Heart left ventricle (tissue), 16 donors: ENCODE data around the gene MRPS24. TPM values are rescaled to one million over a fixed set of nuclear protein-coding genes. Genes with fewer than 3 reads are reported as not detected.
"Not testable (repeated sequence)": the region's sequence is repeated elsewhere in the genome, so short reads cannot be mapped to it uniquely, and the experiment has no call there.

ENCODE experiments used
- ATAC-seq, 4 donors: fragments of 200-7000 bp; cut with Tn5 transposase; one replicate each; pipeline ENCODE4 v1.9.1; 2020 to 2022; ENCODE audit warnings: moderate library complexity in 4 of 4, mild to moderate bottlenecking in 3 of 4, moderate number of reproducible peaks in 1 of 4
- DNase-seq, 5 donors: peaks; one replicate each; pipeline ENCODE4 v3.0.0-alpha.2; 2020
- H3K27ac ChIP-seq, 12 donors: fragments of 200-600 bp; sonication (generic) in 4 of 12; one replicate each; pipeline versions ENCODE4 v1.5.0 to v1.8.0; 2016 to 2022; ENCODE audit warnings: mild to moderate bottlenecking in 2 of 12
- H3K27me3 ChIP-seq, 9 donors: fragments of 200-600 bp; sonication (generic) in 2 of 9; one replicate each; pipeline versions ENCODE4 v1.5.1 to v1.8.0; 2016 to 2022; ENCODE audit warnings: mild to moderate bottlenecking in 3 of 9
- H3K36me3 ChIP-seq, 9 donors: fragments of 200-600 bp; sonication (generic) in 2 of 9; one replicate each; pipeline versions ENCODE4 v1.5.0 to v1.8.0; 2018 to 2022; ENCODE audit warnings: mild to moderate bottlenecking in 2 of 9
- H3K4me1 ChIP-seq, 12 donors: fragments of 200-600 bp; sonication (generic) in 4 of 12; one replicate each; pipeline versions ENCODE4 v1.5.0 to v1.8.0; 2016 to 2022; ENCODE audit warnings: mild to moderate bottlenecking in 3 of 12
- H3K4me3 ChIP-seq, 12 donors: fragments of 200-600 bp; sonication (generic) in 4 of 12; one replicate each; pipeline versions ENCODE4 v1.5.0 to v1.8.0; 2017 to 2022; ENCODE audit warnings: mild to moderate bottlenecking in 9 of 12, moderate library complexity in 4 of 12
- H3K9me3 ChIP-seq, 12 donors: fragments of 200-600 bp; sonication (generic) in 4 of 12; one replicate each; pipeline versions ENCODE4 v1.5.0 to v1.8.0; 2016 to 2022; ENCODE audit warnings: mild to moderate bottlenecking in 1 of 12
- POLR2A ChIP-seq, 2 donors: fragments of 450-650 bp; IDR thresholded peaks; one replicate each; pipeline ENCODE4 v1.6.1; 2017; ENCODE audit warnings: antibody characterized with exemption in 2 of 2, mild to moderate bottlenecking in 2 of 2, moderate library complexity in 2 of 2
- WGBS, 4 donors: extraction: QIAGEN DNeasy Blood & Tissue Kit in 2 of 4; methylation state at CpG; one replicate each; pipeline versions ENCODE4 v1.1.5 to v1.1.7; 2013 to 2018; 5-methylcytosine and 5-hydroxymethylcytosine counted together
- intact Hi-C, 10 donors: fragments of 100-400 bp; cut with DNase I; formaldehyde crosslinking; loops; one replicate each; pipeline versions ENCODE4 v1.11.1 to v1.14.2; 2022
- polyA plus RNA-seq, 2 donors: library from polyadenylated mRNA; stranded (reverse); fragments of 200-250 nt; gene quantifications; one replicate each; pipeline ENCODE4 v1.2.3, GENCODE V29; 2013
- total RNA-seq, 9 donors: library from RNA; depleted of rRNA in 2 of 9; stranded (reverse); fragments of >200 nt in 2 of 9; fragmentation: NEBNext Ultra II Directional in 3 of 9; extraction: Animal tissue kit (Norgen Biotek cat#: 25700) in 3 of 9; gene quantifications; one replicate each; pipeline versions ENCODE4 v1.1.0 to v1.2.4, GENCODE V29; 2016 to 2023
- TF ChIP-seq, protein P1 (sequence below), 12 donors: fragments of 200-600 bp; sonication (generic) in 4 of 12; IDR thresholded peaks; one replicate each; pipeline versions ENCODE4 v1.5.0 to v1.8.0; 2018 to 2022; ENCODE audit warnings: antibody characterized with exemption in 12 of 12, mild to moderate bottlenecking in 5 of 12
- donor health status: ischemic (EF 13 %, LVEDD 7.1; RV severe dilation, severe dysfunction).
- donor health status: healthy with polysubstance abuse.
- donor health status: DM: no; HTN: yes; CAD: no.
- donor health status: DM: no; HTN: no; CAD: no.
- donor health status: ischemic (EF 25% LVEDD 6.9; RV normal size, moderate dysfunction).
- donor health status: ischemic (EF 25% LVEDD 5.7; RV mildly dilated, moderate dysfunction).
- donor health status: healthy.
- donor health status: DM: yes; HTN: yes; CAD: no.
- donor health status: ischemic (EF 35%, LVEDD 5.7; RV mildly dilated, moderate dysfunction).
- donor health status: nonischemic (EF 11% LVEDD 7.7; RV severe dilation, severe dysfunction).
- donor health status: DM: yes; HTN: yes; CAD: no.
- donor health status: PGD.
- donor health status: ischemic (EF 29% LVEDD 5.4; RV normal size, mild dysfunction).
- donor health status: nonischemic (EF 23%, LVEDD 6.1; RV moderate dilation, normal function).

Gene MRPS24
- total and polyA plus RNA-seq, 11 donors, result 118 to 284 (median 159) TPM

DNA sequence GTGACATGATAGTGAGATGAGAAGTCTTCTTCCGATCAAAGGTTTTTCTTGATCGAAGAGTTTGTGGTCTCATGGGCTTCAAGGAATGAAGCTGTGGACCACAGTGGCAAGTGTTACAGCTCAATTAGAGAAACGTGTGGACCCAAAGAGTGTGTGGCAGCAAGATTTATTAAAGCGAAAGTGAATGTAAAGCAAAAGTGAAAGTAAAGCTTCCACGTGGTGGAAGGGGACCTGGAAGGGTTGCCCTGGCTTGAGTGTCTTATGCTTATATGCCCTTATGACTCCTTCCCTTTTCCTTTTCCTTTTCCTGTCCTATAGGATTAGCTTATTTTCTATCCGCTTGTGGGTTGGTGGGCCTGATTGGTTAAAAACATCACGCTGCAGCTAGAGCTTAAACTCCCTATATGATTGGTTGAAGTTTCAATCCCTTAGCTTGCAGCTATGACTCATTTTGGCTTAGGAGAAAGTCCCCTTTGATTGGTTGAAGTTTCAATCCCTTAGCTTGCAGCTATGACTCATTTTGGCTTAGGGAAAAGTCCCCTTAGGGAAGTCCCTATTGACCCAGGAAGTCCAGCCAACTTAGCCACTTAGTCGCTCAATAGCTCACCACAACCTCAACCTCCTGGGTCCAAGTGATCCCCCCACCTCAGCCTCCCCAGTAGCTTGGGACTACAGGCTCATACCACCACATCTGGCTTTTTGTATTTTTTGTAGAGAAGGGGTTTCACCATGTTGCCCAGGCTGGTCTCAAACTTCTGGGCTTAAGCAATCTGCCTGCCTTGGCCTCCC is 34.7 kb downstream of the MRPS24 start:
- Histone ChIP-seq H3K36me3 (no peaks in the 10 kb centered on the region), H3K27ac (peak overlapping the region in 1 of 12 donors; percentile 46), H3K4me3 (peak overlapping the region in 9 of 12 donors; percentile 18 to 43 (median 35)), H3K4me1 (peaks cover 0 to 21% (median 0%) of the 10 kb centered on the region in 12 donors), H3K27me3 (peaks cover 0 to 5% (median 0%) of the 10 kb centered on the region in 9 donors), H3K9me3 (peaks cover 0 to 6% (median 0%) of the 10 kb centered on the region in 12 donors)
- WGBS, 4 donors, result 70 to 75% (median 73%) methylated on average over 8 of the region's 8 CpGs
- intact Hi-C loops, result loop anchor here (5.0 to 10.0 kb wide), 9 partner anchors 107 to 900 kb away; partner anchors contain the start of genes COA1 (in 8 of the 10), STK17A (in 4 of the 10), MRPL32 (in 1 of the 10) and PSMA2 (in 1 of the 10)
- TF ChIP-seq, protein P1, sequence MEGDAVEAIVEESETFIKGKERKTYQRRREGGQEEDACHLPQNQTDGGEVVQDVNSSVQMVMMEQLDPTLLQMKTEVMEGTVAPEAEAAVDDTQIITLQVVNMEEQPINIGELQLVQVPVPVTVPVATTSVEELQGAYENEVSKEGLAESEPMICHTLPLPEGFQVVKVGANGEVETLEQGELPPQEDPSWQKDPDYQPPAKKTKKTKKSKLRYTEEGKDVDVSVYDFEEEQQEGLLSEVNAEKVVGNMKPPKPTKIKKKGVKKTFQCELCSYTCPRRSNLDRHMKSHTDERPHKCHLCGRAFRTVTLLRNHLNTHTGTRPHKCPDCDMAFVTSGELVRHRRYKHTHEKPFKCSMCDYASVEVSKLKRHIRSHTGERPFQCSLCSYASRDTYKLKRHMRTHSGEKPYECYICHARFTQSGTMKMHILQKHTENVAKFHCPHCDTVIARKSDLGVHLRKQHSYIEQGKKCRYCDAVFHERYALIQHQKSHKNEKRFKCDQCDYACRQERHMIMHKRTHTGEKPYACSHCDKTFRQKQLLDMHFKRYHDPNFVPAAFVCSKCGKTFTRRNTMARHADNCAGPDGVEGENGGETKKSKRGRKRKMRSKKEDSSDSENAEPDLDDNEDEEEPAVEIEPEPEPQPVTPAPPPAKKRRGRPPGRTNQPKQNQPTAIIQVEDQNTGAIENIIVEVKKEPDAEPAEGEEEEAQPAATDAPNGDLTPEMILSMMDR (IDR thresholded peaks at IDR 0.05), result no peak
- no peak for TF ChIP-seq POLR2A (IDR thresholded peaks at IDR 0.05)
- no peak for DNase-seq
- peak in 1 of 4 donors; percentile 34 for ATAC-seq

DNA sequence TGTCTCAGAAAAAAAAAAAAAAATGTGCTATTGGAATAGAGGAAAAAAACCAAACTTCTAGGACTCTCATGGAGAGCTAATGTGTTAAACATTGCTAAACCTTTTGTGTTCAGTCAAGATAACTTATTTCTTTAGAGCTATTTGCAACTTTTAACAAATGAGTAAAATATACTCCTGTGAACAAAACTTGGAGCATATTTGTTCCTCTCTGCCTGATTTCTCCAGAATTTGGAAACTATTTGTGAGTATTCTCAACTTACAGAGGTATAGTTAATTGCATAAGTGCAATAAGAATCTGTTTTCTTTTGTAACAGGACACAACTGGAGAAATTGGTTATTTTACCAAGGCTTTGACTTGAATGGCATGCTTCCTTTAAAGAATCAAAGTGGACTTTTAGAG is 38.4 kb downstream of the MRPS24 start:
- not testable (repeated sequence) for H3K36me3 ChIP-seq
- H3K4me1 ChIP-seq, result peaks cover 0 to 12% (median 0%) of the 10 kb centered on the region in 12 donors
- intact Hi-C loops, result loop anchor here in 8 of 10 donors (10.0 kb wide), 5 partner anchors 106 to 896 kb away; partner anchors contain the start of genes COA1 (in 6 of the 8), MRPL32 (in 1 of the 8) and PSMA2 (in 1 of the 8)

DNA sequence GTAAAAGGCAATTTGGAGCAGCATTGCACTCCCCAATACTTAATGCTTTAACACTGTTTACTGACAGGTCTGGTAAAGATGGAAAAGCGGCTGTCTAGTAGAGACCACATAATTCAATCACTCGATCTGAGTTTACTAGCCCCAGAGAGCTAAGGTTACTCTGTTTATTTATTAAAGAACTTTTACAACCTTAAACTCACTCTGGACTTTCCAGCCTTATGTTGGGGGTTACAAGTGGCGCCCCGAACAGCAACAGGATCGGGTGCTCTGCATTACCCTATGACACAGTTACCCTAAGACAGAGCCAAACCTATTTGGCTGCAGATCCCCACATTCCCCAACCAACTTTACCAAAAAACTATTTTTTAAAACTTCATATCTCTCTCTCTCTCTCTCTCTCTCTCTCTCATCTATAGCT is 43.9 kb downstream of the MRPS24 start:
- Histone ChIP-seq H3K4me1 (no peaks in the 10 kb centered on the region), H3K9me3 (no peaks in the 10 kb centered on the region), H3K27ac (no peak overlapping the region), H3K36me3 (no peaks in the 10 kb centered on the region), H3K27me3 (peaks cover 0 to 12% (median 0%) of the 10 kb centered on the region in 9 donors), H3K4me3 (no peak overlapping the region)
- TF ChIP-seq, protein P1 (IDR thresholded peaks at IDR 0.05), result no peak
- no peak for TF ChIP-seq POLR2A (IDR thresholded peaks at IDR 0.05)
- ATAC-seq (no peak), DNase-seq (no peak)
- intact Hi-C loops, result no loop called here
- 71 to 85% (median 82%) methylated on average over 5 of the region's 5 CpGs for WGBS, 4 donors

More for the DNA sequence above, 38.4 kb downstream of the MRPS24 start:
- not testable (repeated sequence) for H3K4me3 ChIP-seq, H3K9me3 ChIP-seq, H3K27ac ChIP-seq, ATAC-seq, DNase-seq
- peaks cover 0 to 17% (median 0%) of the 10 kb centered on the region in 9 donors for H3K27me3 ChIP-seq

DNA sequence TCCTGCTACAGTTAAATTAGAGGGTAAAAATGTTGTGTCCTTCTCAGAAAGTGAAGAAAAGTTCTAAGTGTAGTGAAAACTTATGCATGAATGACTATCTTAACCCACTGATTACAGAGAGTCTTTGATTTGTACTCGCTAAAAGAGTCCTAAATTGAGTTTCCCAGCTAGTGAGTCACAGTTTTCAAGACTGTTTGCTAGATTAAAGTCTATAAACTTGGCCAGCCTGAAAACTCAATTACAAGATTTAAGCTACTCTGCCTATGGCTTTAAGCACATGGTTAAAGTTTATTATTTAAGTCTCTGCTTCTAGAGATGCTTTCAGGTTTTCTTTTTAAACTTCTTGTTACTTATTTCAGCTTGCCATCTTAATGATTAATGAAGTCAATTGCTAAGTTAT is 44.4 kb downstream of the MRPS24 start:
- WGBS, 4 donors, result 0 to 47% (median 41%) methylated on average over 1 of the region's 1 CpG
- Histone ChIP-seq H3K36me3 (no peaks in the 10 kb centered on the region), H3K9me3 (no peaks in the 10 kb centered on the region), H3K4me1 (no peaks in the 10 kb centered on the region), H3K4me3 (no peak overlapping the region), H3K27me3 (peaks cover 0 to 12% (median 0%) of the 10 kb centered on the region in 9 donors), H3K27ac (no peak overlapping the region)
- intact Hi-C loops, result no loop called here
- DNase-seq (no peak), ATAC-seq (no peak)
- TF ChIP-seq POLR2A (IDR thresholded peaks at IDR 0.05), result no peak
- TF ChIP-seq, protein P1 (IDR thresholded peaks at IDR 0.05), result no peak

DNA sequence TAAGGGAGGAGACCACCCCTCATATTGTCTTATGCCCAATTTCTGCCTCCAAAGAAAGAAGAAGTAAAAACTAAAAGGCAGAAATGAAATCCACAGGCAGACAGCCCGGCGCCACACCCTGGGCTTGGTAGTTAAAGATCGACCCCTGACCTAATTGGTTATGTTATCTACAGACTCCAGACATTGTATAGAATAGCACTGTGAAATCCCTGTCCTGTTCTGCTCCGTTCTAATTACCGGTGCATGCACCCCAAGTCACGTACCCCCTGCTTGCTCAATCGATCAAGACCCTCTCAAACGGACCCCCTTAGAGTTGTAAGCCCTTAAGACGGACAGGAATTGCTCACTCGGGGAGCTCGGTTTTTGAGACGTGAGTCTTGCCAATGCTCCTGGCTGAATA is 44.8 kb downstream of the MRPS24 start:
- intact Hi-C loops, ATAC-seq: not testable (repeated sequence)
- WGBS, 4 donors, result 76 to 82% (median 79%) methylated on average over 12 of the region's 12 CpGs

More for the DNA sequence above, 44.8 kb downstream of the MRPS24 start:
- not testable (repeated sequence) for H3K4me1 ChIP-seq, H3K36me3 ChIP-seq, DNase-seq, H3K9me3 ChIP-seq, H3K27ac ChIP-seq, H3K4me3 ChIP-seq
- H3K27me3 ChIP-seq, result peaks cover 0 to 11% (median 0%) of the 10 kb centered on the region in 9 donors
